CD4-positive, CD25-positive, alpha-beta regulatory T cell (primary cell): ENCODE data around the gene TXN2. TPM values are rescaled to one million over a fixed set of nuclear protein-coding genes. Genes with fewer than 3 reads are reported as not detected.
"Not testable (repeated sequence)": the region's sequence is repeated elsewhere in the genome, so short reads cannot be mapped to it uniquely, and the experiment has no call there.

Source experiments
- ATAC-seq, 2 donors: fragments of 150-1000 bp; cut with Tn5 transposase; one replicate each; pipeline ENCODE4 v1.10.0; 2021; ENCODE audit warnings: low read depth in 2 of 2, moderate number of reproducible peaks in 2 of 2, moderate library complexity in 1 of 2
- DNase-seq, 3 donors: peaks; one replicate each; pipeline versions ENCODE4 v3.0.0 to v3.0.0-alpha.2; 2012 to 2022; ENCODE audit warnings: mixed read lengths in 1 of 3
- H3K27ac ChIP-seq: one replicate; pipeline ENCODE4 v1.7.0; 2013; ENCODE audit warnings: mild to moderate bottlenecking, low read length; ENCODE audit not compliant: insufficient read depth, poor library complexity, severe bottlenecking
- H3K27me3 ChIP-seq: one replicate; pipeline ENCODE4 v1.7.0; 2013; ENCODE audit warnings: low read length; ENCODE audit not compliant: control insufficient read depth, insufficient read depth
- H3K36me3 ChIP-seq: one replicate; pipeline ENCODE4 v1.7.0; 2013; ENCODE audit warnings: mild to moderate bottlenecking, low read length, moderate library complexity; ENCODE audit not compliant: control insufficient read depth, insufficient read depth
- H3K4me1 ChIP-seq: 2 replicates; pipeline ENCODE4 v1.7.0; 2013; ENCODE audit warnings: mild to moderate bottlenecking, low read length; ENCODE audit not compliant: insufficient read depth, control insufficient read depth, poor library complexity, severe bottlenecking
- H3K4me3 ChIP-seq: one replicate; pipeline ENCODE4 v1.7.0; 2013; ENCODE audit warnings: low read depth, mild to moderate bottlenecking, low read length, moderate library complexity
- H3K9me3 ChIP-seq, 2 experiments: 1 replicate in 1 of 2; 2 replicates in 1 of 2; pipeline ENCODE4 v1.7.0; 2013; ENCODE audit warnings: low read length in 2 of 2, mild to moderate bottlenecking in 1 of 2, moderate library complexity in 1 of 2; ENCODE audit not compliant: control insufficient read depth in 2 of 2
- H3K27ac Mint-ChIP-seq, 3 donors: one replicate each; pipeline ENCODE4 v1.8.0; 2020 to 2022; ENCODE audit warnings: mild to moderate bottlenecking in 3 of 3, mixed read lengths in 3 of 3, moderate library complexity in 2 of 3
- H3K27me3 Mint-ChIP-seq: one replicate; pipeline ENCODE4 v1.8.0; 2022; ENCODE audit warnings: mild to moderate bottlenecking, mixed read lengths
- H3K36me3 Mint-ChIP-seq: one replicate; pipeline ENCODE4 v1.8.0; 2020; ENCODE audit warnings: mixed read lengths
- H3K4me1 Mint-ChIP-seq, 4 donors: one replicate each; pipeline ENCODE4 v1.8.0; 2020 to 2022; ENCODE audit warnings: mixed read lengths in 4 of 4, mild to moderate bottlenecking in 1 of 4
- H3K4me3 Mint-ChIP-seq, 4 donors: one replicate each; pipeline ENCODE4 v1.8.0; 2020 to 2022; ENCODE audit warnings: mild to moderate bottlenecking in 4 of 4, mixed read lengths in 4 of 4, moderate library complexity in 3 of 4
- H3K9me3 Mint-ChIP-seq, 7 donors: one replicate each; pipeline ENCODE4 v1.8.0; 2020 to 2022; ENCODE audit warnings: mixed read lengths in 7 of 7, mild to moderate bottlenecking in 3 of 7, moderate library complexity in 2 of 7
- polyA plus RNA-seq, 4 donors: library from polyadenylated mRNA; unstranded; fragments of 300-500 nt; fragmentation: Illumina TruSeq; gene quantifications; one replicate each; pipeline ENCODE4 v1.2.3, GENCODE V29; 2021
- total RNA-seq: library from RNA; stranded (reverse); gene quantifications from one replicate; pipeline ENCODE4 v1.2.3, GENCODE V29; 2022

The TXN2 gene
- total and polyA plus RNA-seq, 5 donors from 2014 or later, result 31.5 to 132 (median 105) TPM

- DNase-seq, result peak in 1 of 3 donors; percentile 39
- H3K4me1 Mint-ChIP-seq, result peaks cover 16 to 62% (median 28%) of the 10 kb centered on the region in 4 donors
- peak overlapping the region; percentile 28 to 95 (median 80) for H3K4me3 Mint-ChIP-seq
- no peaks in the 10 kb centered on the region for H3K36me3 Mint-ChIP-seq
- no peaks in the 10 kb centered on the region for H3K9me3 Mint-ChIP-seq
- peak overlapping the region; percentile 32 for H3K4me3 ChIP-seq
- no peaks in the 10 kb centered on the region for H3K36me3 ChIP-seq
- no peaks in the 10 kb centered on the region for H3K27me3 Mint-ChIP-seq
- H3K27me3 ChIP-seq, result no peaks in the 10 kb centered on the region
- H3K9me3 ChIP-seq, result no peaks in the 10 kb centered on the region
- no peak for ATAC-seq
- H3K4me1 ChIP-seq, result peaks cover 53% of the 10 kb centered on the region
- H3K27ac ChIP-seq, result peak overlapping the region; percentile 95
- H3K27ac Mint-ChIP-seq, result peak overlapping the region; percentile 96 to 99 (median 98)
Measured at GRCh38 chr22:36452250-36452977, 29.0 kb downstream of the TXN2 start.

GRCh38 chr22:36450923-36451322 lies 30.5 kb downstream of the TXN2 start:
- H3K4me1 ChIP-seq, result peaks cover 53% of the 10 kb centered on the region
- H3K36me3 ChIP-seq, H3K27me3 Mint-ChIP-seq, H3K9me3 Mint-ChIP-seq, H3K9me3 ChIP-seq, ATAC-seq, H3K27me3 ChIP-seq, H3K36me3 Mint-ChIP-seq, DNase-seq, H3K4me3 ChIP-seq: not testable (repeated sequence)
- Mint-ChIP-seq H3K27ac (peak overlapping the region in 2 of 3 donors; percentile 98 to 99), H3K4me3 (peak overlapping the region in 3 of 4 donors; percentile 38 to 70 (median 56)), H3K4me1 (peaks cover 13 to 57% (median 22%) of the 10 kb centered on the region in 4 donors)
- H3K27ac ChIP-seq, result peak overlapping the region; percentile 95

GRCh38 chr22:36449596-36450175 lies 31.8 kb downstream of the TXN2 start:
- no peak overlapping the region for H3K4me3 Mint-ChIP-seq
- peak overlapping the region; percentile 25 to 90 (median 43) for H3K27ac Mint-ChIP-seq
- H3K4me1 Mint-ChIP-seq, result peaks cover 11 to 50% (median 20%) of the 10 kb centered on the region in 4 donors
- Histone ChIP-seq H3K4me1 (peaks cover 40% of the 10 kb centered on the region), H3K27me3 (no peaks in the 10 kb centered on the region), H3K36me3 (no peaks in the 10 kb centered on the region), H3K9me3 (no peaks in the 10 kb centered on the region), H3K4me3 (no peak overlapping the region), H3K27ac (no peak overlapping the region)
- DNase-seq (no peak), ATAC-seq (no peak)
- no peaks in the 10 kb centered on the region for H3K36me3 Mint-ChIP-seq
- no peaks in the 10 kb centered on the region for H3K9me3 Mint-ChIP-seq
- no peaks in the 10 kb centered on the region for H3K27me3 Mint-ChIP-seq

- H3K4me3 ChIP-seq, result no peak overlapping the region
- no peaks in the 10 kb centered on the region for H3K36me3 ChIP-seq
- H3K4me3 Mint-ChIP-seq, result no peak overlapping the region
- no peaks in the 10 kb centered on the region for H3K9me3 ChIP-seq
- peaks cover 21% of the 10 kb centered on the region for H3K4me1 ChIP-seq
- no peaks in the 10 kb centered on the region for H3K27me3 ChIP-seq
- no peaks in the 10 kb centered on the region for H3K9me3 Mint-ChIP-seq
- no peak for ATAC-seq
- no peaks in the 10 kb centered on the region for H3K36me3 Mint-ChIP-seq
- no peak overlapping the region for H3K27ac ChIP-seq
- H3K4me1 Mint-ChIP-seq, result peaks cover 11 to 36% (median 19%) of the 10 kb centered on the region in 4 donors
- H3K27ac Mint-ChIP-seq, result peak overlapping the region in 2 of 3 donors; percentile 38 to 42
- DNase-seq, result no peak
- no peaks in the 10 kb centered on the region for H3K27me3 Mint-ChIP-seq
Measured at GRCh38 chr22:36447632-36448031, 33.8 kb downstream of the TXN2 start.

- Histone ChIP-seq H3K4me1 (no peaks in the 10 kb centered on the region), H3K36me3 (no peaks in the 10 kb centered on the region), H3K27ac (no peak overlapping the region), H3K9me3 (no peaks in the 10 kb centered on the region), H3K27me3 (no peaks in the 10 kb centered on the region), H3K4me3 (no peak overlapping the region)
- Mint-ChIP-seq H3K27ac (peak overlapping the region in 1 of 3 donors; percentile 20), H3K9me3 (no peaks in the 10 kb centered on the region), H3K36me3 (no peaks in the 10 kb centered on the region), H3K4me1 (peaks cover 4 to 18% (median 10%) of the 10 kb centered on the region in 4 donors), H3K4me3 (peak overlapping the region in 1 of 4 donors; percentile 10), H3K27me3 (no peaks in the 10 kb centered on the region)
- no peak for ATAC-seq
- no peak for DNase-seq
Measured at GRCh38 chr22:36445158-36445668, 36.2 kb downstream of the TXN2 start.

- no peak overlapping the region for H3K4me3 Mint-ChIP-seq
- H3K9me3 Mint-ChIP-seq, result no peaks in the 10 kb centered on the region
- peaks cover 4% of the 10 kb centered on the region for H3K27me3 Mint-ChIP-seq
- Histone ChIP-seq H3K4me1 (no peaks in the 10 kb centered on the region), H3K27me3 (no peaks in the 10 kb centered on the region), H3K36me3 (no peaks in the 10 kb centered on the region), H3K9me3 (no peaks in the 10 kb centered on the region), H3K4me3 (no peak overlapping the region), H3K27ac (no peak overlapping the region)
- ATAC-seq, result no peak
- peaks cover 0 to 12% (median 10%) of the 10 kb centered on the region in 4 donors for H3K4me1 Mint-ChIP-seq
- no peaks in the 10 kb centered on the region for H3K36me3 Mint-ChIP-seq
- peak overlapping the region in 1 of 3 donors; percentile 69 for H3K27ac Mint-ChIP-seq
- no peak for DNase-seq
Measured at GRCh38 chr22:36443198-36443770, 38.2 kb downstream of the TXN2 start.

GRCh38 chr22:36442506-36443197 lies 38.8 kb downstream of the TXN2 start:
- no peak overlapping the region for H3K27ac ChIP-seq
- H3K4me3 Mint-ChIP-seq, result no peak overlapping the region

More at GRCh38 chr22:36442506-36443197, 38.8 kb downstream of the TXN2 start:
- Histone ChIP-seq H3K4me1 (no peaks in the 10 kb centered on the region), H3K4me3 (no peak overlapping the region), H3K9me3 (no peaks in the 10 kb centered on the region), H3K27me3 (no peaks in the 10 kb centered on the region), H3K36me3 (no peaks in the 10 kb centered on the region)
- H3K9me3 Mint-ChIP-seq, result no peaks in the 10 kb centered on the region
- peaks cover 0 to 11% (median 10%) of the 10 kb centered on the region in 4 donors for H3K4me1 Mint-ChIP-seq
- H3K27me3 Mint-ChIP-seq, result peaks cover 4% of the 10 kb centered on the region
- H3K36me3 Mint-ChIP-seq, result no peaks in the 10 kb centered on the region
- peak overlapping the region in 1 of 3 donors; percentile 69 for H3K27ac Mint-ChIP-seq
- no peak for ATAC-seq
- no peak for DNase-seq
